Upper lobe of left lung (tissue), 6 donors: Measurements from ENCODE around the gene HOXC5. TPM values are rescaled to one million over a fixed set of nuclear protein-coding genes. Genes with fewer than 3 reads are reported as not detected.

ENCODE experiments used
- ATAC-seq, 2 donors: fragments of 200-7000 bp; cut with Tn5 transposase; one replicate each; pipeline ENCODE4 v1.9.1; 2022; ENCODE audit warnings: mild to moderate bottlenecking in 2 of 2, moderate library complexity in 2 of 2; ENCODE audit not compliant: low FRiP score in 2 of 2
- DNase-seq, 2 donors: peaks; one replicate each; pipeline ENCODE4 v3.0.0-alpha.2; 2019 to 2020
- H3K27ac ChIP-seq, 4 donors: fragments of 200-600 bp; sonication (generic); one replicate each; pipeline ENCODE4 v1.5.1; 2016 to 2019
- H3K27me3 ChIP-seq, 4 donors: fragments of 200-600 bp; sonication (generic); one replicate each; pipeline ENCODE4 v1.5.1; 2017 to 2019
- H3K36me3 ChIP-seq, 4 donors: fragments of 200-600 bp; sonication (generic); one replicate each; pipeline ENCODE4 v1.5.1; 2016 to 2019
- H3K4me1 ChIP-seq, 4 donors: fragments of 200-600 bp; sonication (generic); one replicate each; pipeline ENCODE4 v1.5.1; 2018 to 2019
- H3K4me3 ChIP-seq, 4 donors: fragments of 200-600 bp; sonication (generic); one replicate each; pipeline ENCODE4 v1.5.1; 2017 to 2019; ENCODE audit warnings: mild to moderate bottlenecking in 2 of 4, moderate library complexity in 1 of 4
- H3K9me3 ChIP-seq, 4 donors: fragments of 200-600 bp; sonication (generic); one replicate each; pipeline ENCODE4 v1.5.1; 2018 to 2019
- CTCF ChIP-seq, 6 experiments: fragments of 450-650 bp in 4 of 6; fragments of 200-600 bp in 2 of 6; sonication (generic) in 2 of 6; IDR thresholded peaks; one replicate each; pipeline ENCODE4 v1.5.1; 2016 to 2019; ENCODE audit warnings: antibody characterized with exemption in 6 of 6
- EP300 ChIP-seq, 4 donors: sonication (generic); formaldehyde crosslinking; IDR thresholded peaks; one replicate each; pipeline ENCODE4 v1.5.1; 2017; ENCODE audit warnings: antibody characterized with exemption in 4 of 4, control low read depth in 2 of 4
- POLR2A ChIP-seq, 4 donors: fragments of 450-650 bp; IDR thresholded peaks; one replicate each; pipeline ENCODE4 v1.5.1; 2016 to 2017; ENCODE audit warnings: antibody characterized with exemption in 4 of 4, mild to moderate bottlenecking in 2 of 4
- POLR2AphosphoS5 ChIP-seq, 2 donors: sonication (generic); formaldehyde crosslinking; IDR thresholded peaks; one replicate each; pipeline ENCODE4 v1.5.1; 2017; ENCODE audit warnings: antibody characterized with exemption in 2 of 2
- WGBS, 2 donors: methylation state at CpG; one replicate each; pipeline ENCODE4 v1.1.5; 2017 to 2018; 5-methylcytosine and 5-hydroxymethylcytosine counted together
- total RNA-seq, 6 donors: library from RNA; depleted of rRNA in 4 of 6; stranded (reverse); fragments of >200 nt in 4 of 6; gene quantifications; one replicate each; pipeline versions ENCODE4 v1.1.0 to v1.2.1, GENCODE V29; 2016 to 2021
- donor health status: DM: no; HTN: no; CAD: no; lungs with moderate emphysema.
- donor health status: DM: no; HTN: yes; CAD: no; lungs with severe emphysema.

The HOXC5 gene
- total RNA-seq, 6 donors from 2014 or later, result 0.11 to 0.22 (median 0.17) TPM; not detected in 3

- WGBS, 2 donors, result 14 to 24% methylated on average over 20 of the region's 20 CpGs
- TF ChIP-seq EP300 (IDR thresholded peaks at IDR 0.05) (no peak), CTCF (IDR thresholded peaks at IDR 0.05) (no peak), POLR2AphosphoS5 (IDR thresholded peaks at IDR 0.05) (no peak), POLR2A (IDR thresholded peaks at IDR 0.05) (no peak)
- peak in 1 of 2 donors; percentile 24 for DNase-seq
- ATAC-seq, result no peak
- H3K36me3 ChIP-seq, result no peaks in the 10 kb centered on the region
- no peak overlapping the region for H3K4me3 ChIP-seq
- H3K27ac ChIP-seq, result no peak overlapping the region
- H3K9me3 ChIP-seq, result no peaks in the 10 kb centered on the region
- H3K4me1 ChIP-seq, result peaks cover 14 to 36% (median 25%) of the 10 kb centered on the region in 4 donors
- peaks cover 3 to 93% (median 53%) of the 10 kb centered on the region in 4 donors for H3K27me3 ChIP-seq
Measured at GRCh38 chr12:54004063-54004840, 28.6 kb upstream of the HOXC5 start.

GRCh38 chr12:54004841-54005530 lies 27.9 kb upstream of the HOXC5 start:
- no peak overlapping the region for H3K27ac ChIP-seq
- DNase-seq (peak in 1 of 2 donors; percentile 67), ATAC-seq (peak in 1 of 2 donors; percentile 7)
- H3K36me3 ChIP-seq, result no peaks in the 10 kb centered on the region
- TF ChIP-seq CTCF (IDR thresholded peaks at IDR 0.05) (no peak), EP300 (IDR thresholded peaks at IDR 0.05) (no peak), POLR2AphosphoS5 (IDR thresholded peaks at IDR 0.05) (no peak), POLR2A (IDR thresholded peaks at IDR 0.05) (no peak)
- H3K9me3 ChIP-seq, result no peaks in the 10 kb centered on the region
- peaks cover 17 to 35% (median 22%) of the 10 kb centered on the region in 4 donors for H3K4me1 ChIP-seq
- no peak overlapping the region for H3K4me3 ChIP-seq
- WGBS, 2 donors, result 11 to 17% methylated on average over 26 to 28 of the region's 31 CpGs
- peaks cover 4 to 93% (median 53%) of the 10 kb centered on the region in 4 donors for H3K27me3 ChIP-seq

GRCh38 chr12:54005531-54005852 lies 27.4 kb upstream of the HOXC5 start:
- Histone ChIP-seq H3K36me3 (no peaks in the 10 kb centered on the region), H3K4me3 (no peak overlapping the region), H3K27ac (no peak overlapping the region), H3K9me3 (no peaks in the 10 kb centered on the region), H3K4me1 (peaks cover 13 to 30% (median 17%) of the 10 kb centered on the region in 4 donors), H3K27me3 (peaks cover 4 to 93% (median 51%) of the 10 kb centered on the region in 4 donors)
- ATAC-seq, result no peak
- no peak for TF ChIP-seq POLR2AphosphoS5 (IDR thresholded peaks at IDR 0.05)
- no peak for TF ChIP-seq EP300 (IDR thresholded peaks at IDR 0.05)
- no peak for TF ChIP-seq POLR2A (IDR thresholded peaks at IDR 0.05)
- no peak for TF ChIP-seq CTCF (IDR thresholded peaks at IDR 0.05)
- DNase-seq, result peak in 1 of 2 donors; percentile 82
- 8 to 12% methylated on average over 12 to 26 of the region's 26 CpGs for WGBS, 2 donors

GRCh38 chr12:54005853-54006558 lies 26.8 kb upstream of the HOXC5 start:
- Histone ChIP-seq H3K27me3 (peaks cover 3 to 93% (median 48%) of the 10 kb centered on the region in 4 donors), H3K4me3 (peak overlapping the region in 3 of 4 donors; percentile 19 to 42 (median 37)), H3K9me3 (no peaks in the 10 kb centered on the region), H3K36me3 (no peaks in the 10 kb centered on the region), H3K27ac (no peak overlapping the region), H3K4me1 (peaks cover 12 to 27% (median 15%) of the 10 kb centered on the region in 4 donors)
- ATAC-seq (peak; percentile 84 to 94), DNase-seq (peak; percentile 89 to 93)
- TF ChIP-seq EP300 (IDR thresholded peaks at IDR 0.05) (no peak), CTCF (IDR thresholded peaks at IDR 0.05) (peak; percentile 92 to 96 (median 94)), POLR2AphosphoS5 (IDR thresholded peaks at IDR 0.05) (no peak), POLR2A (IDR thresholded peaks at IDR 0.05) (no peak)
- 7 to 9% methylated on average over 31 to 37 of the region's 39 CpGs for WGBS, 2 donors
